IMR-90 (cell line): ENCODE results near the gene SLC9A2. TPM values are rescaled to one million over a fixed set of nuclear protein-coding genes. Genes with fewer than 3 reads are reported as not detected.

Source experiments
- ATAC-seq: fragments of 200-7000 bp; cut with Tn5 transposase; 2 replicates; pipeline ENCODE4 v1.9.1; 2020; ENCODE audit warnings: low read depth, mild to moderate bottlenecking, moderate library complexity
- BruUV-seq: library from RNA; stranded (reverse); fragments of 400-500 nt; replicated peaks from 2 replicates; lab custom pipeline; 2021; lab: Mats Ljungman, UMichigan
- CTCF ChIA-PET: fragments of 300-600 bp; formaldehyde crosslinking; extraction: SDS; loops from one replicate; lab custom pipeline; 2021; ENCODE audit warnings: antibody characterized with exemption; lab: Yijun Ruan, JAX
- POLR2A ChIA-PET: fragments of 300-600 bp; sonication (Branson Sonifier 250); formaldehyde crosslinking; loops from one replicate; lab custom pipeline; 2022; ENCODE audit warnings: antibody characterized with exemption; ENCODE audit not compliant: unreplicated experiment; lab: Charles Lee
- DNase-seq: peaks from one replicate; pipeline ENCODE4 v3.0.0; 2013
- H2AFZ ChIP-seq: replicated peaks from 2 replicates; pipeline ENCODE3; 2013; ENCODE audit warnings: low read length, mild to moderate bottlenecking; ENCODE audit not compliant: poor library complexity
- H2AK5ac ChIP-seq: 2 replicates; pipeline ENCODE4 v1.6.1; 2013; ENCODE audit warnings: low read depth, low read length, inconsistent platforms
- H2AK9ac ChIP-seq: replicated peaks from 2 replicates; pipeline ENCODE3; 2013; ENCODE audit warnings: mild to moderate bottlenecking, low read depth, low read length, moderate library complexity; ENCODE audit not compliant: poor library complexity
- H2BK120ac ChIP-seq: 2 replicates; pipeline ENCODE4 v1.6.1; 2013; ENCODE audit warnings: low read depth, low read length, inconsistent platforms
- H2BK15ac ChIP-seq: 3 replicates; pipeline ENCODE4 v1.6.1; 2013; ENCODE audit warnings: low read depth, low read length, inconsistent platforms
- H2BK20ac ChIP-seq: 2 replicates; pipeline ENCODE4 v1.6.1; 2013; ENCODE audit warnings: low read depth, mild to moderate bottlenecking, inconsistent platforms, low read length, moderate library complexity
- H2BK5ac ChIP-seq: 2 replicates; pipeline ENCODE4 v1.6.1; 2013; ENCODE audit warnings: mild to moderate bottlenecking, low read depth, low read length, inconsistent platforms; ENCODE audit not compliant: poor library complexity, severe bottlenecking
- H3K14ac ChIP-seq: replicated peaks from 2 replicates; pipeline ENCODE4 v1.6.1; 2013; ENCODE audit warnings: low read depth, low read length, inconsistent platforms
- H3K18ac ChIP-seq: 2 replicates; pipeline ENCODE4 v1.6.1; 2013; ENCODE audit warnings: low read depth, low read length, control low read depth
- H3K23ac ChIP-seq: 2 replicates; pipeline ENCODE4 v1.6.1; 2013; ENCODE audit warnings: low read depth, low read length, inconsistent platforms
- H3K27ac ChIP-seq: 2 replicates; pipeline ENCODE4 v1.5.1; 2013; ENCODE audit warnings: mild to moderate bottlenecking, control low read depth, low read length; ENCODE audit not compliant: insufficient read depth
- H3K27me3 ChIP-seq: 2 replicates; pipeline ENCODE4 v1.6.1; 2013; ENCODE audit warnings: low read length; ENCODE audit not compliant: control insufficient read depth, insufficient read depth
- H3K36me3 ChIP-seq: 2 replicates; pipeline ENCODE4 v1.6.1; 2013; ENCODE audit warnings: low read length, mixed read lengths; ENCODE audit not compliant: control insufficient read depth, insufficient read depth
- H3K4ac ChIP-seq: 2 replicates; pipeline ENCODE4 v1.6.1; 2013; ENCODE audit warnings: low read depth, low read length, inconsistent platforms
- H3K4me1 ChIP-seq: 2 replicates; pipeline ENCODE4 v1.6.1; 2013; ENCODE audit warnings: low read length, mixed read lengths; ENCODE audit not compliant: control insufficient read depth, insufficient read depth
- H3K4me2 ChIP-seq: 2 replicates; pipeline ENCODE4 v1.6.1; 2013; ENCODE audit warnings: low read depth, mild to moderate bottlenecking, control low read depth, low read length, moderate library complexity
- H3K4me3 ChIP-seq: 2 replicates; pipeline ENCODE4 v1.5.1; 2013; ENCODE audit warnings: low read depth, mild to moderate bottlenecking, control low read depth, low read length, moderate library complexity; ENCODE audit not compliant: insufficient read depth
- H3K56ac ChIP-seq: 2 replicates; pipeline ENCODE4 v1.6.1; 2013; ENCODE audit warnings: low read length, inconsistent platforms; ENCODE audit not compliant: insufficient read depth; ENCODE audit errors: extremely low read depth
- H3K79me1 ChIP-seq, 2 experiments: 2 replicates each; pipeline ENCODE4 v1.6.1; 2013; ENCODE audit warnings: low read length in 2 of 2, inconsistent platforms in 1 of 2, low read depth in 1 of 2
- H3K9ac ChIP-seq: 2 replicates; pipeline ENCODE4 v1.6.1; 2013; ENCODE audit warnings: low read depth, low read length, control low read depth
- H3K9me1 ChIP-seq: 2 replicates; pipeline ENCODE4 v1.6.1; 2013; ENCODE audit warnings: low read length, inconsistent platforms; ENCODE audit not compliant: insufficient read depth
- H3K9me3 ChIP-seq: 2 replicates; pipeline ENCODE4 v1.6.1; 2013; ENCODE audit warnings: low read length; ENCODE audit not compliant: control insufficient read depth, insufficient read depth
- H4K20me1 ChIP-seq: 2 replicates; pipeline ENCODE4 v1.6.1; 2013; ENCODE audit warnings: low read length, inconsistent platforms; ENCODE audit not compliant: insufficient read depth
- H4K5ac ChIP-seq: 2 replicates; pipeline ENCODE4 v1.6.1; 2013; ENCODE audit warnings: mild to moderate bottlenecking, low read depth, low read length, control low read depth
- H4K8ac ChIP-seq, 2 experiments: 2 replicates each; pipeline ENCODE4 v1.6.1; 2013; ENCODE audit warnings: low read depth in 2 of 2, low read length in 2 of 2, control low read depth in 1 of 2, inconsistent platforms in 1 of 2
- H4K91ac ChIP-seq: 2 replicates; pipeline ENCODE4 v1.6.1; 2013; ENCODE audit warnings: low read depth, low read length, inconsistent platforms; ENCODE audit not compliant: insufficient read depth
- BHLHE40 ChIP-seq: fragments of 150-350 bp; IDR thresholded peaks from 2 replicates; pipeline ENCODE4 v1.6.1; 2016; ENCODE audit warnings: mild to moderate bottlenecking, low read depth, low read length
- CEBPB ChIP-seq: IDR thresholded peaks from 2 replicates; pipeline ENCODE4 v1.6.1; 2012; ENCODE audit warnings: low read depth, low read length, improper control_type of control experiment
- CHD1 ChIP-seq: IDR thresholded peaks from 2 replicates; pipeline ENCODE4 v1.6.1; 2012; ENCODE audit warnings: low read depth, low read length, improper control_type of control experiment
- FOS ChIP-seq: fragments of 150-350 bp; IDR thresholded peaks from 2 replicates; pipeline ENCODE4 v1.6.1; 2016; ENCODE audit warnings: low read depth, low read length
- MAFK ChIP-seq: IDR thresholded peaks from 2 replicates; pipeline ENCODE4 v1.6.1; 2012; ENCODE audit warnings: low read depth, low read length, improper control_type of control experiment
- MAZ ChIP-seq: IDR thresholded peaks from 2 replicates; pipeline ENCODE4 v1.6.1; 2012; ENCODE audit warnings: low read depth, mild to moderate bottlenecking, low read length, improper control_type of control experiment, moderate library complexity, borderline replicate concordance
- MXI1 ChIP-seq: IDR thresholded peaks from 2 replicates; pipeline ENCODE4 v1.6.1; 2012; ENCODE audit warnings: low read depth, mild to moderate bottlenecking, low read length, moderate library complexity, borderline replicate concordance
- NFE2L2 ChIP-seq: fragments of 150-350 bp; IDR thresholded peaks from 2 replicates; pipeline ENCODE4 v1.6.1; 2016; ENCODE audit warnings: low read depth, mild to moderate bottlenecking, low read length
- POLR2A ChIP-seq: IDR thresholded peaks from 2 replicates; pipeline ENCODE4 v1.6.1; 2012; ENCODE audit warnings: mild to moderate bottlenecking, low read depth, low read length
- RAD21 ChIP-seq: IDR thresholded peaks from 2 replicates; pipeline ENCODE4 v1.6.1; 2012; ENCODE audit warnings: low read length, improper control_type of control experiment
- RCOR1 ChIP-seq: IDR thresholded peaks from 2 replicates; pipeline ENCODE4 v1.6.1; 2012; ENCODE audit warnings: mild to moderate bottlenecking, low read length, improper control_type of control experiment; ENCODE audit not compliant: insufficient replicate concordance
- RFX5 ChIP-seq: IDR thresholded peaks from 2 replicates; pipeline ENCODE4 v1.8.0; 2012; ENCODE audit warnings: low read depth, mild to moderate bottlenecking, low read length, moderate library complexity
- SMC3 ChIP-seq: fragments of 150-350 bp; IDR thresholded peaks from 2 replicates; pipeline ENCODE4 v1.6.1; 2016; ENCODE audit warnings: low read depth, mild to moderate bottlenecking, antibody characterized with exemption, low read length, moderate library complexity
- WGBS, 2 experiments: methylation state at CpG; one replicate each; pipeline versions ENCODE4 v1.1.5 to v1.1.7; 2013; ENCODE audit warnings: missing lambda C conversion rate in 2 of 2; ENCODE audit not compliant: insufficient read length in 1 of 2; ENCODE audit errors: extremely low coverage in 2 of 2; 5-methylcytosine and 5-hydroxymethylcytosine counted together
- dilution Hi-C: fragments of 300-500 bp; cut with HindIII; formaldehyde crosslinking; loops from one replicate; pipeline ENCODE4 v1.14.3; 2018; ENCODE audit warnings: low sequenced_read_pairs; ENCODE audit not compliant: unreplicated experiment
- in situ Hi-C: fragments of 300-500 bp; cut with MboI; formaldehyde crosslinking; loops from 3 replicates; pipeline ENCODE4 v1.14.3; 2019; ENCODE audit warnings: low sequenced_read_pairs, inconsistent platforms, mixed read lengths
- intact Hi-C: fragments of 100-400 bp; cut with micrococcal nuclease; formaldehyde crosslinking; loops from 2 replicates; pipeline ENCODE4 v1.10.0; 2022
- polyA plus RNA-seq, 3 experiments: library from polyadenylated mRNA; depleted of rRNA; stranded (reverse); fragments of >200 nt; gene quantifications; 2 replicates each; pipeline ENCODE4 v1.2.3, GENCODE V29; 2012; ENCODE audit warnings: low replicate concordance in 1 of 3
- total RNA-seq: library from RNA; depleted of rRNA; stranded (reverse); fragments of >200 nt; gene quantifications from 2 replicates; pipeline ENCODE4 v1.2.3, GENCODE V29; 2012
- TF ChIP-seq, protein P1 (sequence below): fragments of 150-350 bp; IDR thresholded peaks from 2 replicates; pipeline ENCODE4 v1.6.1; 2017; ENCODE audit warnings: mild to moderate bottlenecking, antibody characterized with exemption, low read length, low read depth
- TF ChIP-seq, protein P2 (sequence below): fragments of 150-350 bp; IDR thresholded peaks from 2 replicates; pipeline ENCODE4 v1.6.1; 2016; ENCODE audit warnings: low read depth, mild to moderate bottlenecking, low read length, moderate library complexity, borderline replicate concordance
- TF ChIP-seq, protein P3 (sequence below): conservative IDR thresholded peaks from 2 replicates; pipeline ENCODE4 v1.5.1; 2012; ENCODE audit warnings: mild to moderate bottlenecking, low read depth, low read length, improper control_type of control experiment

The SLC9A2 gene
- total and polyA plus RNA-seq, 2 of the 4 experiments (the other 2 are of a cell fraction) = not detected

GRCh38 chr2:102599486-102599885, 19.9 kb upstream of the SLC9A2 start:
- Histone ChIP-seq H2BK20ac (no peak overlapping the region), H4K5ac (no peak overlapping the region), H2AK9ac (no peak overlapping the region), H3K27me3 (peaks cover 1% of the 10 kb centered on the region), H3K56ac (no peak overlapping the region), H3K4me2 (no peak overlapping the region), H2BK5ac (no peak overlapping the region), H3K79me1 (no peaks in the 10 kb centered on the region), H4K91ac (no peak overlapping the region), H2BK15ac (no peak overlapping the region), H3K9ac (no peak overlapping the region), H3K4ac (no peak overlapping the region), H3K23ac (no peak overlapping the region), H3K14ac (no peak overlapping the region), H2BK120ac (no peak overlapping the region), H2AFZ (no peak overlapping the region), H3K4me1 (no peaks in the 10 kb centered on the region), H3K9me3 (no peaks in the 10 kb centered on the region), H2AK5ac (no peak overlapping the region), H3K4me3 (no peak overlapping the region), H3K27ac (no peak overlapping the region), H4K20me1 (no peaks in the 10 kb centered on the region), H4K8ac (no peak overlapping the region), H3K36me3 (no peaks in the 10 kb centered on the region), H3K18ac (no peak overlapping the region), H3K9me1 (no peaks in the 10 kb centered on the region)
- TF ChIP-seq POLR2A = no peak
- TF ChIP-seq, protein P1, sequence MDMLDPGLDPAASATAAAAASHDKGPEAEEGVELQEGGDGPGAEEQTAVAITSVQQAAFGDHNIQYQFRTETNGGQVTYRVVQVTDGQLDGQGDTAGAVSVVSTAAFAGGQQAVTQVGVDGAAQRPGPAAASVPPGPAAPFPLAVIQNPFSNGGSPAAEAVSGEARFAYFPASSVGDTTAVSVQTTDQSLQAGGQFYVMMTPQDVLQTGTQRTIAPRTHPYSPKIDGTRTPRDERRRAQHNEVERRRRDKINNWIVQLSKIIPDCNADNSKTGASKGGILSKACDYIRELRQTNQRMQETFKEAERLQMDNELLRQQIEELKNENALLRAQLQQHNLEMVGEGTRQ = no peak
- no peak for TF ChIP-seq RCOR1
- no peak for TF ChIP-seq NFE2L2
- no peak for TF ChIP-seq FOS
- TF ChIP-seq, protein P2, sequence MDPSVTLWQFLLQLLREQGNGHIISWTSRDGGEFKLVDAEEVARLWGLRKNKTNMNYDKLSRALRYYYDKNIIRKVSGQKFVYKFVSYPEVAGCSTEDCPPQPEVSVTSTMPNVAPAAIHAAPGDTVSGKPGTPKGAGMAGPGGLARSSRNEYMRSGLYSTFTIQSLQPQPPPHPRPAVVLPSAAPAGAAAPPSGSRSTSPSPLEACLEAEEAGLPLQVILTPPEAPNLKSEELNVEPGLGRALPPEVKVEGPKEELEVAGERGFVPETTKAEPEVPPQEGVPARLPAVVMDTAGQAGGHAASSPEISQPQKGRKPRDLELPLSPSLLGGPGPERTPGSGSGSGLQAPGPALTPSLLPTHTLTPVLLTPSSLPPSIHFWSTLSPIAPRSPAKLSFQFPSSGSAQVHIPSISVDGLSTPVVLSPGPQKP = no peak
- TF ChIP-seq MAZ = no peak
- TF ChIP-seq RAD21 = no peak
- TF ChIP-seq CHD1 = no peak
- no peak for TF ChIP-seq SMC3
- no peak for TF ChIP-seq RFX5
- TF ChIP-seq MXI1 = no peak
- TF ChIP-seq CEBPB = no peak
- TF ChIP-seq BHLHE40 = no peak
- TF ChIP-seq MAFK = no peak
- TF ChIP-seq, protein P3, sequence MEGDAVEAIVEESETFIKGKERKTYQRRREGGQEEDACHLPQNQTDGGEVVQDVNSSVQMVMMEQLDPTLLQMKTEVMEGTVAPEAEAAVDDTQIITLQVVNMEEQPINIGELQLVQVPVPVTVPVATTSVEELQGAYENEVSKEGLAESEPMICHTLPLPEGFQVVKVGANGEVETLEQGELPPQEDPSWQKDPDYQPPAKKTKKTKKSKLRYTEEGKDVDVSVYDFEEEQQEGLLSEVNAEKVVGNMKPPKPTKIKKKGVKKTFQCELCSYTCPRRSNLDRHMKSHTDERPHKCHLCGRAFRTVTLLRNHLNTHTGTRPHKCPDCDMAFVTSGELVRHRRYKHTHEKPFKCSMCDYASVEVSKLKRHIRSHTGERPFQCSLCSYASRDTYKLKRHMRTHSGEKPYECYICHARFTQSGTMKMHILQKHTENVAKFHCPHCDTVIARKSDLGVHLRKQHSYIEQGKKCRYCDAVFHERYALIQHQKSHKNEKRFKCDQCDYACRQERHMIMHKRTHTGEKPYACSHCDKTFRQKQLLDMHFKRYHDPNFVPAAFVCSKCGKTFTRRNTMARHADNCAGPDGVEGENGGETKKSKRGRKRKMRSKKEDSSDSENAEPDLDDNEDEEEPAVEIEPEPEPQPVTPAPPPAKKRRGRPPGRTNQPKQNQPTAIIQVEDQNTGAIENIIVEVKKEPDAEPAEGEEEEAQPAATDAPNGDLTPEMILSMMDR = no peak
- no peak for DNase-seq
- ATAC-seq = no peak
- in situ Hi-C loops (no loop called here), dilution Hi-C loops (no loop called here), intact Hi-C loops (no loop called here)
- ChIA-PET POLR2A (no interaction called here), CTCF (interaction anchor here (1.6 kb wide), 1 partner anchor 127 kb away, joined by 6 read pairs; no protein-coding TSS in a partner anchor)
- no CpG with 5 or more reads among the region's 6 CpGs for WGBS, 2 experiments
- no TSS peak for BruUV-seq
